HG02970 (cell line): ENCODE results near the gene FADD.

Source experiments
- ATAC-seq: cut with Tn5 transposase; IDR thresholded peaks from one replicate; pipeline ENCODE4 v1.9.1; 2021; ENCODE audit warnings: mild to moderate bottlenecking, moderate library complexity, moderate number of reproducible peaks; ENCODE audit not compliant: unreplicated experiment, low FRiP score

The FADD gene

GRCh38 chr11:70229737-70230136 lies 26.6 kb downstream of the FADD start:
- no peak for ATAC-seq

GRCh38 chr11:70230151-70230839 lies 27.2 kb downstream of the FADD start:
- ATAC-seq: no peak

DNA sequence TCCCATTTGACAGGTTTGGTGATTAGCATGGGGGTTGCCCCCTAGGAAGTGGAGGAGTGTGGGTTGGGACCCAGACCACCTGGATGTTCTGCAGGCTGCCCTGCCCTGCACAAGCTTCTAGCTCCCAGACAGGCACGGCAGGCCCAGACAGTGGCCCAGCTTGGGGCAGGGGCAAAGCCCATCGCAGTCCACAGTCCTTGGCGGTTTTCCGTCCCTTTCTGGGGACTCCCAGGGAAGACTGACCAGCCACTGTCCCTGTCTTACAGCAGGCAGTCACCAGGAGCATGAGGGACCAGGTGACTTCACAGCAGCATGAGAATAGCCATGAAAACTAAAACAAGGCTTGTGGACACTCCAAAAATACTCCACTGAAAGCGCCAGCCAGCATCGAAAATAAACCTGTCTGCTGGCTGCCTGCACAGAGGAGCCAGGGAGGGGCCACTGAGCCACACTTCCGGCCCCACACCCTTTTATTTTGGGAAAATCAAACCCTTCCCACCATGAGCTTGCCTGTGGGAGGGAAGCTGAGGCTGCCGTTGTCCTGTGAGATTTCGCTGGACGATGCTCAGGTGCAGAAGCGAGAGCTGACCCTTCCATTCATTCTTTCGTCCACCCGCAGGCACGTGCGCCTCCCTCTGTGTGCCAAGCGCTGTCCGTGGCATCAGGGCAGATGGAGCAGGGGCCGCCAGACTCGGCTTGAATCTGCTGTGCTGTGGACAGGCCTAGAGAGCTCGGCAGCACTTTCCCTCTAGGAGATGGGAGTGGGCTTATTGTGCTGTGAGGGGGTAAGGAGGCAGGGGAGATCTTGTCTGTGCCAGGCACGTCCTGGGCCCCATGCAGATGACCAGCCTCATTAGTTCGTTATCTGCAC lies 28.0 kb downstream of the FADD start:
- no peak for ATAC-seq

DNA sequence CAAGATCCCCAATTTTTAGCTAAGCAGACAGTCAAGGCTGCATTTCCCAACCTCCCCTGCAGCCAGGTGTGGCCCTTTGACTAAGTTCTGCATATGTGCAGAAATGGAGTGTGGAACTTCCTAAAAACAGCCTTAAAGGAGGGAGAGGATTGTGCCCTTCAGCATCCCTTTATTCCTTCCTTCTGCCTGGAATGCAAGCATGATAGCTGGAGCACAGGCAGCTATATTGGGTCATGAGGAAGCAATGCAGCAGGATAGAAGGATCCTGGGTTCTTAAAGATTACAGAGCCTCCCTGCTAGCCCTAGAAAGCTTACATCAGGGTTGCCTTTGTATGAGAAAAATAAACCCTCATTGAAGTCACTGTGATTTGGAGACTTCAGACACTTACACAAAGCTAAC lies 29.9 kb downstream of the FADD start:
- no peak for ATAC-seq

GRCh38 chr11:70233511-70233934 lies 30.4 kb downstream of the FADD start:
- no peak for ATAC-seq

DNA sequence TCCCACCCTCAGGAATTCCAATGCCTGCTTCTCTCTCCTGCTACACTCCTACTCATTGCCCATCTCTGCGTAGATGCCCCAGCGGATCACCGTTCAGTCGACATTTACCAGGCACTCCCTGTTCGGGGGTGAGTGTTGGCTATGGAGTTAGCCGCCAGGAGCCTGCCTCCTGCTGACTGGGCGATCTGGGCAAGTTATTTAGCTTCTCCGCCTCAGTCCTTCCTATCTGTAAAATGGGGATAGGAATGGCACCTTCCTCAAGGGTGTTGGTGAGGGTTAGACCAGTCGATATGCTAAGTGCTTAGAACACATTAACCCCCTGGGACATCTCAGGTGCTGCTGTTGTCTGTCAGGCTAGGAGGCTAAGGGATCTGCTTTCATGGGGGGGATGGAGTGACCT lies 30.9 kb downstream of the FADD start:
- ATAC-seq: no peak

DNA sequence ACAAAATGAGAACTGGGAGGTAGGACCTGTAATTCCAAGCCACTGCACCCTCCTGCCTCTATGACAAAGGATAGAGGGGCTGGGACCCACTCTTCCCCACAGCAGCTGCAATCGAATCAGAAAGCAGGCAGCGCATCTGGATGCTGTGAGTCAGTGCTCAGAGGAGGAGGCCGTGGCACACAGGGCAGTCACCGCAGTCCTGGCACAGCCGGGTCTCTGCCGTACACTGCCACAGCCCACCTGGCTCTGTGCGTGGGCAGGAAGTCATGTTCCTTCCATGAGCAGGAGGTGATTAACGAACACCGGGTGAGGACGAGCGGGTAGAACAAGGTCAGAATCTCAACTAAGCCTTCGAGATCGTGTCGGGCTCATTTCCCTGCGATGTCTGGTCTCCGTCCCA lies 37.2 kb downstream of the FADD start:
- no peak for ATAC-seq

DNA sequence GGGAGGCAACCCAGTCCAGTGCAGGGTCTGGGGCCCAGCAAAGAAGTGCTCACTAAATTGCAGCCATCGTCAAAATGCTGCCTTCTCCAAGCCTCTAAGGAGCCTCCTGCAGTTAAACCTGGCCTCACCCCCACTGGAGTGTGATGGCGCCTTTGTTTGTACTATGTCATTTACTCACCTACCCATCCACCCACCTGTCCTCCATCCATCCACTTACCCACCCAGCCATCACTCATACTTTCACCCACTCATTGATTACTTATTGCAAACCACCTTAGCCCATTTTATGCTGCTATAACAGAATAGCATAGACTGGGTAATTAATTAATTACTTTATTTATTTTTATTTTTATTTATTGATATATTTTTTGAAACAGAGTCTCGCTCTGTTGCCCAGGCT lies 38.6 kb downstream of the FADD start:
- no peak for ATAC-seq

GRCh38 chr11:70242885-70243284 lies 39.8 kb downstream of the FADD start:
- no peak for ATAC-seq

- no peak for ATAC-seq
These were observed 41.0 kb downstream of the FADD start for GRCh38 chr11:70243912-70244652.

- ATAC-seq: no peak
These were observed 41.6 kb downstream of the FADD start for GRCh38 chr11:70244698-70245097.

- no peak for ATAC-seq
These were observed 43.1 kb downstream of the FADD start for GRCh38 chr11:70246196-70246595.

DNA sequence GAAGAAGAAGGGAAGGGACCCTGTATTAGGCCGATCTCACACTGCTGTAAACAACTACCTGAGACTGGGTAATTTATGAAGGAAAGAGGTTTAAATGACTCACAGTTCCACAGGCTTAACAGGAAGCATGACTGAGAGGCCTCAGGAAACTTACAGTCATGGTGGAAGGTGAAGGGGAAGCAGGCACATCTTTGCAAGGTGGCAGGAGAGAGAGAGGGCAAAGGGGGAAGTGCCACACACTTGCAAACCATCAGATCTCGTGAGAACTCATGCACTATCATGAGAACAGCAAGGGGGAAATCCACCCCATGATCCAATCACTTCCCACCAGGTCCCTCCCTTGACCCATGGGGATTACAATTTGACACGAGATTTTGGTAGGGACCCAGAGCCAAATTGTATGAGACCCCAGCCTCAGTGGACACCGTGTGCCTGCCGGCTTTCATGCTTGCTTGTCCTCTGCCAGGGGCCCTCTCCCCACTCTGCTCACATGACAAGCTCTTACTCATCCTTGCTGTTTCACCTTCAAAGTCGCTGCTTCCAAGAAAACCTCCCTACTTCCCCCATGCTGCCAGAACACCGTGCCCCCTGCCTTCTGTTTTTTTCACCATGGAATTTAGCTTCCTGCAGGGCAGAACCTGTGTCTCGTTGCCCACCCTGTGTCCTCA lies 44.1 kb downstream of the FADD start:
- no peak for ATAC-seq

GRCh38 chr11:70247710-70248072 lies 44.6 kb downstream of the FADD start:
- no peak for ATAC-seq

GRCh38 chr11:70250876-70251658 lies 48.0 kb downstream of the FADD start:
- ATAC-seq: no peak

GRCh38 chr11:70251659-70252321 lies 48.7 kb downstream of the FADD start:
- ATAC-seq: no peak

DNA sequence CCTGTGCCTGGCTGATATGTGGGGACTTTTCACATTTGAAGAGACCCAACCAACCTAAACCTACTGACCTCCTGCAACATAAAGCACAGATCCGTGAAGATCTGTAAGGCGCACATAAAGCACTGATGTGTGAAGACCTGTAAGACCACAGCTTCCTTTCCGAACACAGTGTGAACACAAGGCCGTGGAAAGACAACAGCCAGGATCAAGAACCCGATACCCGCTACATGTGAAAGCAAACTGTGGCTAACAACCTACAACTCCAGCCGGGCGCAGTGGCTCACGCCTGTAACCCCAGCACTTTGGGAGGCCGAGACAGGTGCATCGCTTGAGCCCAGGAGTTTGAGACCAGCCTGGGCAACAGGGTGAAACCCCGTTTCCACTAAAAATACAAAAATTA lies 49.7 kb downstream of the FADD start:
- no peak for ATAC-seq

GRCh38 chr11:70255477-70256116 lies 52.5 kb downstream of the FADD start:
- no peak for ATAC-seq
